Erythroblast (primary cell): ENCODE results near the gene GFOD1.

Experiments
- GATA1 ChIP-seq: IDR thresholded peaks from 2 replicates; pipeline ENCODE4 v1.6.1; 2011; ENCODE audit warnings: low read depth, mild to moderate bottlenecking, control low read depth, low read length, moderate library complexity
- POLR2A ChIP-seq: IDR thresholded peaks from 2 replicates; pipeline ENCODE4 v1.6.1; 2011; ENCODE audit warnings: mild to moderate bottlenecking, low read length

- TF ChIP-seq POLR2A = no peak
- no peak for TF ChIP-seq GATA1
These were observed 50.8 kb downstream of the GFOD1 start for GRCh38 chr6:13436399-13437217.
